D721Med (cell line): ENCODE results near the gene MRPL3.
"Not testable (repeated sequence)": the region's sequence is repeated elsewhere in the genome, so short reads cannot be mapped to it uniquely, and the experiment has no call there.

ENCODE experiments used
- DNase-seq: peaks from one replicate; pipeline ENCODE4 v3.0.0; 2011; ENCODE audit warnings: low spot score; ENCODE audit not compliant: insufficient read length
- FAIRE-seq: peaks from 2 replicates; lab custom pipeline; 2011; peaks lifted over from hg19 to GRCh38; lab: Jason Lieb, UNC
- TF ChIP-seq, protein P1 (sequence below): IDR thresholded peaks from 2 replicates; pipeline ENCODE4 v1.5.1; 2012; ENCODE audit warnings: mild to moderate bottlenecking, control low read depth; ENCODE audit not compliant: insufficient read depth; ENCODE audit errors: missing control alignments

MRPL3 gene

DNA sequence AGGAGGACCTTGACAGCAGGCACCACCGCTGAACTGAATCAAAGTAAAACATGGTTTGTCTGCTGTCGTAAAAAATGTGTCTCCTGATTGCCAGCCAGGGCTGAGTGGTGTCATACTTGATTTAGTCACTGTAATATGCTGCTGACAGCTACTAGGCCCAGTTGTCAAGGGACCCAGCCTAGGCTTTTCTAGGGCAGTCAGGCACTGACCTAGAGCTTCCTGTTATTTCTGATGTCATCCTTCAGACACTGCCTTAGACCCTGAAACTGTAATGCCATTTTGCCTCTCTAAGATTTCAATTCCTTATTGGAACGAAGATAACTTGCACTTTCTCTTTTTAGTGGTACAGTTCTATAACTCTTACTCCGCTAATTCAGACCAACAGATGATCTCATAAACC lies 2.6 kb upstream of the MRPL3 start:
- DNase-seq (no peak), FAIRE-seq (no peak)
- TF ChIP-seq, protein P1, sequence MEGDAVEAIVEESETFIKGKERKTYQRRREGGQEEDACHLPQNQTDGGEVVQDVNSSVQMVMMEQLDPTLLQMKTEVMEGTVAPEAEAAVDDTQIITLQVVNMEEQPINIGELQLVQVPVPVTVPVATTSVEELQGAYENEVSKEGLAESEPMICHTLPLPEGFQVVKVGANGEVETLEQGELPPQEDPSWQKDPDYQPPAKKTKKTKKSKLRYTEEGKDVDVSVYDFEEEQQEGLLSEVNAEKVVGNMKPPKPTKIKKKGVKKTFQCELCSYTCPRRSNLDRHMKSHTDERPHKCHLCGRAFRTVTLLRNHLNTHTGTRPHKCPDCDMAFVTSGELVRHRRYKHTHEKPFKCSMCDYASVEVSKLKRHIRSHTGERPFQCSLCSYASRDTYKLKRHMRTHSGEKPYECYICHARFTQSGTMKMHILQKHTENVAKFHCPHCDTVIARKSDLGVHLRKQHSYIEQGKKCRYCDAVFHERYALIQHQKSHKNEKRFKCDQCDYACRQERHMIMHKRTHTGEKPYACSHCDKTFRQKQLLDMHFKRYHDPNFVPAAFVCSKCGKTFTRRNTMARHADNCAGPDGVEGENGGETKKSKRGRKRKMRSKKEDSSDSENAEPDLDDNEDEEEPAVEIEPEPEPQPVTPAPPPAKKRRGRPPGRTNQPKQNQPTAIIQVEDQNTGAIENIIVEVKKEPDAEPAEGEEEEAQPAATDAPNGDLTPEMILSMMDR = no peak

DNA sequence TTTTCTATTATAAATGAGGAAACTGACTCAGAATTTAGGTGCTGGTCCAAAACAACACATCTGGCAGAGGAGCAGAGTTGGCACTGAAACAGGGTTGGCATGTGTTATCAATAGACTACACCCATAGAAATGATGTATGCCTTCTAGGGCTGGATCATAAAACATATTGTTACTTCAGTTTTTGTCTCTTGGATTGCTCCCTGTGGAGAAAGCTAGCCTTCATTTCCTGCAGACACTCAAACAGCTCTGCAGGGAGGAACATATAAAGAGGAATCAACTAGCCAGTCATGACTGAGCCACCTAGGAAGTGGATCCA lies 507 bp upstream of the MRPL3 start:
- FAIRE-seq (no peak), DNase-seq (no peak)
- TF ChIP-seq, protein P1 = no peak

DNA sequence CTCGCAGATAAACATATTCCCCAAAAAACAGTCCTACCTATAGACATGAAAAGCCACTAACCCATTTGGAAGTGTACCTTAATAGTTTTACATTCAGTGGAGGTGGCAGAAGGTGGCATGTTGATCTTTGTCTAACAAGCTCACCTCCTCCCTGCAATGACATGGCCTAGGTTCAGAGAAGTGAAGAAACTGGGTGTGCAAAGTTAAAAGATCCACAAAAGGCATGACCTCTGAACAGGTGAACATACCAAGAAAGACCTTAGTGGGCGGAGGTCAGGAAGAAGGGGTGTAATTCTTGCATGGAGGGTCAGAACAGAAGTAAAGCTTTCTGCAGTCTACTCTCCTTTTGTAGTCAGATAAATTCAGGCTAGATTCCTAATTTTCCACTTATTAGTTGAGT lies 822 bp downstream of the MRPL3 start:
- no peak for FAIRE-seq
- no peak for DNase-seq
- TF ChIP-seq, protein P1 = no peak

DNA sequence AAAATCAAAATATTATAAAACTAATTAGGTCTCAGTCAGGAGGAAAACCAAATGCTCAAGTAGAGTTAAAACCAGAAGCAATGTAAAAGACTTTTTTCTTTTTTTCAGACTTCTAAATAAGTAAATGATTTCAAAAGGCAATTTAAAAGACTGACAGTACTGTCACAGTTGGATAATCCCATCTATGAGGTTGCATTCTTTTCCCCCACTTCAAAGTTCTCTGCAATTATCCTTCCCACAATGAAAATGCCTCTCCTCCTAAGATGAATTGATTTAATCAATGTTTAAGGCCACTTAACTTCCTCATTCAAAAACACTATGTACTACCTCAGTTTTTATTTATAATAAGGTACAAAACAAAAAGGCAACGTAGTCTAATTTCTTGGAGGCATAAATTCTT lies 8.1 kb downstream of the MRPL3 start:
- DNase-seq (no peak), FAIRE-seq (no peak)
- TF ChIP-seq, protein P1 = no peak

DNA sequence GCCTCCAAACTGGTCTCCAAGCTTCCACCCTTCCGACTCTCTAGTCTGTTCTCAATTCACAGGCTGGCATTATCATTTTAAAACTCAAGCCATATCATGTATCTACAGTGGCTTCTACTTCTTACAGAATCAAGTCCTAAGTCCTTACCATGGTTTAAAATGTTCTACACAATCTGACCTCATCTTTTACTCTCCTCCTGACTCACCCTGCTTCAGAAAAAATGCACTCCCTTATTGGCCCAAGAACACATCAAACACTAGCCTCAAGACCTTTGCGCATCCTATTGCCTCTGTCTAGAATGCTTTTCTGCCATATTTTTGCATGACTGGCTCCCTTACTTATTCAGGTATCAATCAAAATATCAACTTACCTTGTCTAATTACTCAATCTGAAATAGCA lies 11.0 kb downstream of the MRPL3 start:
- FAIRE-seq (no peak), DNase-seq (no peak)
- TF ChIP-seq, protein P1 = no peak

DNA sequence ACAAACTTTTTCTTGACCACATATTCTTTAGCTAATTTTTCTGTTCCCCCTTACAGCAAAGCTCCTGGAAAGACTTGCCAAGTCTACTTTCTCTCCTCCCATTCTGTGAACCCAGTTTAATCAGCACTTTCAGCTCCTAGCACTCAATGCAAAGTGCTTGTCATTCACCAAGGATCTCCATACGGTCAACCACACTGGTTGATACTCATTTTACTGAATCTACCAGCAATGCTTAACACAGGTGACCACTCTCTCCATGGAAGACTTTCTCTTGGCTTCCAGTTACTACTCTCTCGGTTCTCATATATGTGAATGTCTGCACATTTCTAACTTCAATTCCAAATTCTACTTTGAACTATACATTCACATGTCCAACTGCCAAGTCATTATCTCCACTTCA lies 11.7 kb downstream of the MRPL3 start:
- DNase-seq (no peak), FAIRE-seq (no peak)
- TF ChIP-seq, protein P1 = no peak

DNA sequence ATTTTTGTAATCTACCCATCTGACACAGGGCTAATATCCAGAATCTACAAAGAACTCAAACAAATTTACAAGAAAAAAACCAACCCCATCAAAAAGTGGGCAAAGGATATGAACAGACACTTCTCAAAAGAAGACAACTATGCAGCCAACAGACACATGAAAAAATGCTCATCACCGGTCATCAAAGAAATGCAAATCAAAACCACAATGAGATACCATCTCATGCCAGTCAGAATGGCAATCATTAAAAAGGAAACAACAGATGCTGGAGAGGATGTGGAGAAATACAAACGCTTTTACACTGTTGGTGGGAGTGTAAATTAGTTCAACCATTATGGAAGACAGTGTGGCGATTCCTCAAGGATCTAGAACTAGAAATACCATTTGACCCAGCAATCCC lies 16.2 kb downstream of the MRPL3 start:
- not testable (repeated sequence) for FAIRE-seq, DNase-seq

DNA sequence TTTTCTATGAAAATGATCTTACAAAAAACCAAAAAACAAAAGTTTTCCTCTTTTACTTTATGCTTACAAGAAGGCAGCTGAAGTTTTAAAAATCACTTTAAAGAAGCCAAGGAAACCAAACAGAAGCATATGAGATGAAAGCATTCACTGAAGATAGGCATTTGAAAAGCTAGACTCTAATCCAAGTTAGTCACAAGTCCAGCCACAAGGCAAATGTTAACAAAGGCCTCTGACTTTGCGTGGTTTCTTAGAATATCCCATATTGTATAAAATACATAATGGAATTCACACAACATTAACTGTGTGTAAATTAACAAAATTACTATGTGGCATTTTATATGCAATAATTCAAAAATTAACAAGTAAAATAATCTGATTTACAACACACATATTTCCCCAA lies 17.7 kb downstream of the MRPL3 start:
- TF ChIP-seq, protein P1 = no peak
- no peak for DNase-seq
- FAIRE-seq = no peak
